AG09319 (cell line): ENCODE results near the gene HOXD10.

ENCODE experiments used
- DNase-seq: peaks from one replicate; pipeline ENCODE4 v3.0.0-alpha.2; 2010; ENCODE audit warnings: low read depth; ENCODE audit errors: extremely low read depth
- CTCF ChIP-seq: IDR thresholded peaks from 2 replicates; pipeline ENCODE4 v1.5.1; 2011; ENCODE audit warnings: low read depth, mild to moderate bottlenecking, inconsistent platforms, low read length, moderate library complexity

HOXD10 gene

GRCh38 chr2:176147210-176147799 is 30.7 kb downstream of the HOXD10 start:
- no peak for DNase-seq
- TF ChIP-seq CTCF: no peak

- DNase-seq: no peak
- no peak for TF ChIP-seq CTCF
Observed at GRCh38 chr2:176147800-176148496, 31.4 kb downstream of the HOXD10 start.

GRCh38 chr2:176148751-176149421 is 32.3 kb downstream of the HOXD10 start:
- no peak for DNase-seq
- TF ChIP-seq CTCF: no peak

- no peak for DNase-seq
- no peak for TF ChIP-seq CTCF
Observed at GRCh38 chr2:176149481-176149938, 32.9 kb downstream of the HOXD10 start.

- TF ChIP-seq CTCF: no peak
- no peak for DNase-seq
Observed at GRCh38 chr2:176149939-176150583, 33.5 kb downstream of the HOXD10 start.

GRCh38 chr2:176150584-176151441 is 34.2 kb downstream of the HOXD10 start:
- DNase-seq: no peak
- TF ChIP-seq CTCF: no peak
